Heart left ventricle (tissue), 13 donors: ENCODE data around the gene CRYBG1.

Experiments used
- CTCF ChIP-seq, 12 donors: fragments of 200-600 bp; sonication (generic) in 4 of 12; IDR thresholded peaks; one replicate each; pipeline versions ENCODE4 v1.5.0 to v1.8.0; 2018 to 2022; ENCODE audit warnings: antibody characterized with exemption in 12 of 12, mild to moderate bottlenecking in 5 of 12
- POLR2A ChIP-seq, 2 donors: fragments of 450-650 bp; IDR thresholded peaks; one replicate each; pipeline ENCODE4 v1.6.1; 2017; ENCODE audit warnings: antibody characterized with exemption in 2 of 2, mild to moderate bottlenecking in 2 of 2, moderate library complexity in 2 of 2
- donor health status: ischemic (EF 13 %, LVEDD 7.1; RV severe dilation, severe dysfunction).
- donor health status: DM: no; HTN: yes; CAD: no.
- donor health status: DM: no; HTN: no; CAD: no.
- donor health status: ischemic (EF 25% LVEDD 6.9; RV normal size, moderate dysfunction).
- donor health status: ischemic (EF 25% LVEDD 5.7; RV mildly dilated, moderate dysfunction).
- donor health status: ischemic (EF 35%, LVEDD 5.7; RV mildly dilated, moderate dysfunction).
- donor health status: nonischemic (EF 11% LVEDD 7.7; RV severe dilation, severe dysfunction).
- donor health status: DM: yes; HTN: yes; CAD: no.
- donor health status: PGD.
- donor health status: ischemic (EF 29% LVEDD 5.4; RV normal size, mild dysfunction).
- donor health status: nonischemic (EF 23%, LVEDD 6.1; RV moderate dilation, normal function).

- no peak for TF ChIP-seq CTCF (IDR thresholded peaks at IDR 0.05)
- no peak for TF ChIP-seq POLR2A (IDR thresholded peaks at IDR 0.05)
These were observed 186.3 kb downstream of the CRYBG1 start for GRCh38 chr6:106546691-106547414.
